Activated B cell treated with CpG ODN at 0.5 μM for 24 hours (primary cell): ENCODE data around the gene BPIFB2. TPM values are rescaled to one million over a fixed set of nuclear protein-coding genes. Genes with fewer than 3 reads are reported as not detected.

Experiments used
- ATAC-seq: fragments of 200-7000 bp; cut with Tn5 transposase; one replicate; pipeline ENCODE4 v1.10.0; 2021; ENCODE audit warnings: low read depth, mild to moderate bottlenecking, moderate library complexity
- CTCF ChIA-PET: fragments of 350-600 bp; sonication (Branson Sonifier 250); formaldehyde crosslinking; loops from one replicate; lab custom pipeline; 2021; ENCODE audit warnings: antibody characterized with exemption; lab: Charles Lee
- POLR2A ChIA-PET: fragments of 350-600 bp; sonication (Branson Sonifier 250); formaldehyde crosslinking; loops from one replicate; lab custom pipeline; 2021; ENCODE audit warnings: antibody characterized with exemption; lab: Charles Lee
- DNase-seq: peaks from one replicate; pipeline ENCODE4 v3.0.0; 2022
- H3K27ac Mint-ChIP-seq: one replicate; pipeline ENCODE4 v1.8.0; 2020; ENCODE audit warnings: mixed read lengths
- H3K27me3 Mint-ChIP-seq: one replicate; pipeline ENCODE4 v1.8.0; 2021; ENCODE audit warnings: mixed read lengths
- H3K36me3 Mint-ChIP-seq: one replicate; pipeline ENCODE4 v1.8.0; 2021; ENCODE audit warnings: low read depth, mixed read lengths
- H3K4me1 Mint-ChIP-seq: one replicate; pipeline ENCODE4 v1.8.0; 2021; ENCODE audit warnings: mixed read lengths
- H3K4me3 Mint-ChIP-seq: one replicate; pipeline ENCODE4 v1.8.0; 2020; ENCODE audit warnings: mild to moderate bottlenecking, mixed read lengths
- H3K9me3 Mint-ChIP-seq: one replicate; pipeline ENCODE4 v1.8.0; 2020; ENCODE audit warnings: mixed read lengths
- intact Hi-C: fragments of 100-400 bp; cut with micrococcal nuclease; formaldehyde crosslinking; loops from one replicate; pipeline ENCODE4 v1.15.1; 2024
- total RNA-seq: library from RNA; stranded (reverse); gene quantifications from 2 replicates; pipeline ENCODE4 v1.2.3, GENCODE V29; 2022
- TF ChIP-seq, protein P1 (sequence below): fragments of 200-600 bp; IDR thresholded peaks from one replicate; pipeline ENCODE4 v1.8.0; 2022; ENCODE audit warnings: antibody characterized with exemption, mild to moderate bottlenecking

Gene BPIFB2
- total RNA-seq, 1 donor from 2014 or later = not detected

DNA sequence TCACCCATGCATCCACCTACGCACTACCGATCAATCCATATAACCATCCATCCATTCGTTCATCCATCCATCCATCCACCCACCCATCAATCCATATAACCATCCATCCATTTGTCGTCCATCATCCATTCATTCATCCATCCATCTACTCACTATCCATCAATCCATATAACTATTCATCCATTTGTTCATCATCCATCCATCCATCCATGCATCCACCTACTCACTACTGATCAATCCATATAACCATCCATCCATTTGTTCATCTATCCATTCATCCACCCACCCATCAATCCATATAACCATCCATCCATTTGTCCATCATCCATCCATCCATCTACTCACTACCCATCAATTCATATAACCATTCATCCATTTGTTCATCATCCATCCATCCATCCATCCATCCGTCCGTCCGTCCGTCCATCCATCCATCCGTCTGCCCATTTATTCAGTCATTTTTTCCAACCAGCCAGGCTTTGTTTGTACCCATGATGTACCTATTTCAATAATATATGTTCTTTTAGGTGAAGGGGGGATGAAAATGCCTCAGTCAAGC, 17.9 kb downstream of the BPIFB2 start:
- no peak overlapping the region for H3K4me3 Mint-ChIP-seq
- DNase-seq (no peak), ATAC-seq (no peak)
- intact Hi-C loops = no loop called here
- H3K27ac Mint-ChIP-seq = no peak overlapping the region
- POLR2A ChIA-PET = interaction anchor here (0.7 kb wide), 1 partner anchor 44 kb away, joined by 3 read pairs; no protein-coding TSS in a partner anchor
- no peaks in the 10 kb centered on the region for H3K4me1 Mint-ChIP-seq
- no peaks in the 10 kb centered on the region for H3K9me3 Mint-ChIP-seq
- H3K27me3 Mint-ChIP-seq = no peaks in the 10 kb centered on the region
- TF ChIP-seq, protein P1, sequence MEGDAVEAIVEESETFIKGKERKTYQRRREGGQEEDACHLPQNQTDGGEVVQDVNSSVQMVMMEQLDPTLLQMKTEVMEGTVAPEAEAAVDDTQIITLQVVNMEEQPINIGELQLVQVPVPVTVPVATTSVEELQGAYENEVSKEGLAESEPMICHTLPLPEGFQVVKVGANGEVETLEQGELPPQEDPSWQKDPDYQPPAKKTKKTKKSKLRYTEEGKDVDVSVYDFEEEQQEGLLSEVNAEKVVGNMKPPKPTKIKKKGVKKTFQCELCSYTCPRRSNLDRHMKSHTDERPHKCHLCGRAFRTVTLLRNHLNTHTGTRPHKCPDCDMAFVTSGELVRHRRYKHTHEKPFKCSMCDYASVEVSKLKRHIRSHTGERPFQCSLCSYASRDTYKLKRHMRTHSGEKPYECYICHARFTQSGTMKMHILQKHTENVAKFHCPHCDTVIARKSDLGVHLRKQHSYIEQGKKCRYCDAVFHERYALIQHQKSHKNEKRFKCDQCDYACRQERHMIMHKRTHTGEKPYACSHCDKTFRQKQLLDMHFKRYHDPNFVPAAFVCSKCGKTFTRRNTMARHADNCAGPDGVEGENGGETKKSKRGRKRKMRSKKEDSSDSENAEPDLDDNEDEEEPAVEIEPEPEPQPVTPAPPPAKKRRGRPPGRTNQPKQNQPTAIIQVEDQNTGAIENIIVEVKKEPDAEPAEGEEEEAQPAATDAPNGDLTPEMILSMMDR = no peak
- CTCF ChIA-PET = no interaction called here
- no peaks in the 10 kb centered on the region for H3K36me3 Mint-ChIP-seq

DNA sequence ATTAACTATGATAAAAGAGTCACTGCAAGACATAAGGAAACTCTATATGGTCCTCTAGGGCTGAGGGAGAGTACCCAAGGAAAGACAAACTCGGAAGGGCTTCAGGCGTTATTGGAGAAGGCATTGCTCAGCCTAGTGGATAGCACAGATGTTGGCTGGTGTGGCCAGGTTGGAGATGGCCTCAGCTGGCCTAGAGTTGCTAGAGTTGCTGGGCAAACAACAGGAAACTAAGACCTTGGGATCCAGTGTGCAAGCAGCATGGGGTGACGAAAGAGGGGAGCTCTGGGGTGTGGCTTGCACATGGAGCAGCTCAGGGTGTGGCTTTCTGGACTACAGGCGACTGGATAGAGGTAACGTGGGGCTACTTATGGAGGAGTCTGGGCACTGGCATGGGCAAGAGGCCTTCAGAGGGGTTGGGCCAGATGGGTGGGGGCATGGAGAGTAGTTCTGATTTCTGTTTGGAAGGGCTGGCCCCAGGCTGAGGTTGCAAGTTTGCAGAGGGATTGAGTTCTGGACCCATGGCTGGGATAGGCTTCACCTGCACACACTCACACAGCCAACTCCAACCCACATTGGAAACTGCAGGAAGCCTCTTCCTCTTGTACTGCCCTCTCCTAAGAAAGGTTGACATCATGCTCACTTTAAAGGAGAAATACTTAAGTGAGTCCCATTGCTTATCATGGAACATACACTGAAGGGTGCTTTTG, 18.7 kb downstream of the BPIFB2 start:
- CTCF ChIA-PET = no interaction called here

DNA sequence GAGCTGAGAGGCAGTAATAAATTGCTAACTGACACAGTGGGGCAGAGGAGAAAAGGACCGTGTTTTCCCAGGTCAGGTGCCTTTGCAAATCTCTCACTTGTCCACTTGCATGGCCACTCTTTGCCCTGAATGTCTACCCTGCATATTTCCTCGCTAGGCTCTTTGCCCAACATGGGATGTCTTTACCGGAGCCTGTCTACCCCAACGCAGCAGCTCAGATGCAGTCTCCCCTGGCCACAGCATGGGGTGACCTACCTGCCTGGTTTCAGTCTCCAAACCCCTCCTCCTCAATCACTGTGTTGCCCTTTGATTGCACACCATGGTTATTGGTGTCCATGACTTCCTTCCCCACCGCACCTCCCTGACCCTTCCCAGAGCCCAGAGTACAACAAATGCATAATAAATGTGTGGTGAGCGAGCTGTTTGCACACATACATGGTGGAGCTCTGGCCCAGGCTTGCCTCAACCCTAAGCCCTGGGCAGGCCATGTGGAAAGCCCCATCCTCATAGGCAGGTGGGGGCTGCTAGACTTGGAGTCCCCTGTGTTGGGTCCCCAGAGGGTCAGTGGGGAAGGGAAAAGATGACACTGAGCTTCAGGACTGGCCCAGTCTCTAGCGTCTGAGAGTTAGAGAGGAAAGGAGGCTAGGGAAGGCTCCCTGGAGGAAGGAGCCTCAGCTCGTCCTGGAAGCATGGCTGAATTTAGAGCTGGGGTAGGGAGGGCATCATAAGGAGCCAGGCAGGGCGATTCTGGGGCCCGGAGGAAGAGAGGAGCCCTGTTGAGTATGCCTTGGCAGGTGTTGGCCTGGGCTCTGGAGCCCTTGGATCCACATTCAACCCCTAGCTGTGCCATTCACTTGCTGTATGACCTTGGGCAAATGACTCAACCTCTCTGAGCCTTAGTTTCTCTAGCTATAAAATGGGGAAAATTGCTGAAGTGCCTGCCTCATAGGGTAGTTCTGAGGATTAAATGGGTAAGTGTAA, 19.6 kb downstream of the BPIFB2 start:
- POLR2A ChIA-PET = no interaction called here
- CTCF ChIA-PET = interaction anchor here (1.4 kb wide), 1 partner anchor 123 kb away, joined by 3 read pairs; no protein-coding TSS in a partner anchor

More for the DNA sequence above, 18.7 kb downstream of the BPIFB2 start:
- ATAC-seq = no peak
- no peak for DNase-seq
- H3K4me3 Mint-ChIP-seq = no peak overlapping the region
- intact Hi-C loops = no loop called here
- no peak overlapping the region for H3K27ac Mint-ChIP-seq
- H3K36me3 Mint-ChIP-seq = no peaks in the 10 kb centered on the region
- H3K27me3 Mint-ChIP-seq = no peaks in the 10 kb centered on the region
- H3K4me1 Mint-ChIP-seq = no peaks in the 10 kb centered on the region
- POLR2A ChIA-PET = interaction anchor here (0.7 kb wide), 1 partner anchor 43 kb away, joined by 3 read pairs; no protein-coding TSS in a partner anchor
- TF ChIP-seq, protein P1 = no peak
- H3K9me3 Mint-ChIP-seq = no peaks in the 10 kb centered on the region

DNA sequence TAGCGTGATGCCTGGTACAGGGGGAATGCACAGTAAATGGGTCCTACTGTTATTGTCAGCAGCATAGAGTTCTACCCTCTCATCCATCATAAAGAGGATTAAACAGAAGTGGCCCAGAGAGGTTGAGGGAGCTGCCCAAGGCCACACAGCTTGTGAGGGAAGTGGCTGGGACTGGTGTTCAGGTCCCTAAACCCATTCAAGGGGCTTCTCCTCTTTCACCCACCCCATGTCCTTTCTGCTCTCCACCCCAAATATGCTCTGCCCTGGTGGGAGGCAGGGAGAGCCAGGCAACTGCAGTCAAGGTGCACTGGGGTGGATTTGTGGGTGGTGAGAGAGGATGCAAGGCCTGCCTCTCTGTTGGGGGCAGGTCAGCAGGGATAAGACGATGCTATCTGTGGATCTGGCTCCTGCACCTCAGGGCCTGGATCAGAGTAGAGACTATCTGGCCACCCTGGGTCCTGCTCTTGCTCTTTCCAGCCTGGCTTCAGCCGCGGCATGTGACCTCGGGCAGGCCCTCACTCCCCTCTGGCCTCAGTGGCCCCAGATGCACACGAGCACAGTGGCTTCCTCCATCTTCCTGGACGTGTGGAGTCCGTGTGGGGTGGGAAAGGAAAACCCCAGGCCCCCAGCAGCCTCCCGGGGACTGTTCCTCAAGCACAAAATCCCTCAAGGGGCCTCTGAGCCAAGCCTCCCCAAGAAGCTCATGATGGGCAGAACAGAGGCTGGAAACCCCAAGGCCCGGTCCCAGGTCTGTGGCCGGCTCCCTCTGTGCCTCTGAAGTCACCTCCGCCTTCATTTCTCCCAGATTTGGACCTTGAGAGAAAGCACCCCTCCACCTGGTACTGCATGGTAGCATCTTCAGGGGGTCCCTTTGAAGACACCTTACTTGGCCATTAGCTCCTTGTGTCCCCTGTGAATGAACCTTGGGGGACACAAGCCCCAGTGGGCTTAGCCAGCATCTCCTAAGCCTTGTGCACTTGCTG, 20.6 kb downstream of the BPIFB2 start:
- Mint-ChIP-seq H3K4me3 (no peak overlapping the region), H3K27me3 (no peaks in the 10 kb centered on the region), H3K36me3 (no peaks in the 10 kb centered on the region), H3K4me1 (no peaks in the 10 kb centered on the region), H3K27ac (no peak overlapping the region), H3K9me3 (peaks cover under 1% of the 10 kb centered on the region)
- ATAC-seq (no peak), DNase-seq (no peak)
- ChIA-PET POLR2A (no interaction called here), CTCF (interaction anchor here (1.4 kb wide), 1 partner anchor 124 kb away, joined by 3 read pairs; no protein-coding TSS in a partner anchor)
- intact Hi-C loops = no loop called here
- TF ChIP-seq, protein P1 = no peak

More for the DNA sequence above, 19.6 kb downstream of the BPIFB2 start:
- DNase-seq (no peak), ATAC-seq (no peak)
- Mint-ChIP-seq H3K9me3 (no peaks in the 10 kb centered on the region), H3K4me1 (no peaks in the 10 kb centered on the region), H3K4me3 (no peak overlapping the region), H3K27ac (no peak overlapping the region), H3K27me3 (no peaks in the 10 kb centered on the region), H3K36me3 (no peaks in the 10 kb centered on the region)
- TF ChIP-seq, protein P1 = no peak
- intact Hi-C loops = no loop called here
